NCI-H1930 (cell line): ENCODE data around the gene CCDC57.

Experiments
- DNase-seq, 2 experiments: peaks; one replicate each; lab custom pipeline; 2025; lab: John Stamatoyannopoulos, UW

CCDC57 gene

GRCh38 chr17:82092995-82093751, 119.5 kb downstream of the CCDC57 start:
- no peak for DNase-seq

GRCh38 chr17:82092628-82092994, 120.0 kb downstream of the CCDC57 start:
- no peak for DNase-seq

GRCh38 chr17:82092094-82092586, 120.5 kb downstream of the CCDC57 start:
- no peak for DNase-seq

- no peak for DNase-seq
Measured at GRCh38 chr17:82091264-82092066, 121.2 kb downstream of the CCDC57 start.

GRCh38 chr17:82090549-82091263, 121.9 kb downstream of the CCDC57 start:
- no peak for DNase-seq

- DNase-seq: no peak
Measured at GRCh38 chr17:82089723-82090548, 122.7 kb downstream of the CCDC57 start.

GRCh38 chr17:82088838-82089722, 123.6 kb downstream of the CCDC57 start:
- no peak for DNase-seq

GRCh38 chr17:82087961-82088837, 124.4 kb downstream of the CCDC57 start:
- DNase-seq: no peak

GRCh38 chr17:82086941-82087906, 125.4 kb downstream of the CCDC57 start:
- DNase-seq: no peak

- no peak for DNase-seq
Measured at GRCh38 chr17:82085931-82086764, 126.5 kb downstream of the CCDC57 start.

- no peak for DNase-seq
Measured at GRCh38 chr17:82085031-82085861, 127.4 kb downstream of the CCDC57 start.

- DNase-seq: no peak
Measured at GRCh38 chr17:82084373-82085030, 128.1 kb downstream of the CCDC57 start.

- no peak for DNase-seq
Measured at GRCh38 chr17:82083533-82084359, 128.9 kb downstream of the CCDC57 start.

GRCh38 chr17:82083009-82083408, 129.6 kb downstream of the CCDC57 start:
- DNase-seq: no peak

GRCh38 chr17:82082456-82082855, 130.2 kb downstream of the CCDC57 start:
- no peak for DNase-seq
